Neuron (in vitro differentiated cells): ENCODE data around the gene COIL.

Experiments
- H2AFZ ChIP-seq: one replicate; pipeline ENCODE4 v1.6.1; 2013; ENCODE audit warnings: low read depth, mild to moderate bottlenecking, inconsistent platforms, low read length, moderate library complexity
- H3K27me3 ChIP-seq: one replicate; pipeline ENCODE4 v1.6.1; 2013; ENCODE audit warnings: low read length; ENCODE audit not compliant: insufficient read depth
- H3K36me3 ChIP-seq: one replicate; pipeline ENCODE4 v1.6.1; 2013; ENCODE audit warnings: low read length; ENCODE audit not compliant: insufficient read depth
- H3K4me1 ChIP-seq: one replicate; pipeline ENCODE4 v1.6.1; 2013; ENCODE audit warnings: low read length; ENCODE audit not compliant: insufficient read depth
- H3K4me3 ChIP-seq: 2 replicates; pipeline ENCODE4 v1.5.1; 2013; ENCODE audit warnings: mild to moderate bottlenecking, low read length, moderate library complexity
- H3K9me3 ChIP-seq: one replicate; pipeline ENCODE4 v1.6.1; 2013; ENCODE audit warnings: low read length

The COIL gene

DNA sequence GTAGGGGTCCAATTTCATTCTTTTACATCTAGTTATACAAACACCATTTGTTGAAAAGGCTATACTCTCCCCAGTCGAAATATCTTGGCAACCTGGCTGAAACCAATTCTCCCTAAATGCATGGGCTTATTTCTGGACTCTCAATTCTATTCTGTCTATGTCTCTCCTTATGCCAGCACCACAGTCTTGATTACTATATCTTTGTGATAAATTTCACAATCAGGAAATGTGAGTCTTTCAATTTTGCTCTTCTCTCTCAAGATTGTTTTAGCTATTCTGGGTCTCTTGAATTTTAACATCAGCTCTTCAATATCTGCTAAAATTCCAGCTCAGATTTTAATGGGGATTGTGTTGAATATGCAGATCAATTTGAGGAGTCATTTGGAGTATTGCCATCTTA lies 41.1 kb downstream of the COIL start:
- H2AFZ ChIP-seq, result no peak overlapping the region
- H3K4me1 ChIP-seq, result peaks cover 11% of the 10 kb centered on the region
- no peaks in the 10 kb centered on the region for H3K36me3 ChIP-seq
- H3K27me3 ChIP-seq, result no peaks in the 10 kb centered on the region
- no peaks in the 10 kb centered on the region for H3K9me3 ChIP-seq
- H3K4me3 ChIP-seq, result no peak overlapping the region

DNA sequence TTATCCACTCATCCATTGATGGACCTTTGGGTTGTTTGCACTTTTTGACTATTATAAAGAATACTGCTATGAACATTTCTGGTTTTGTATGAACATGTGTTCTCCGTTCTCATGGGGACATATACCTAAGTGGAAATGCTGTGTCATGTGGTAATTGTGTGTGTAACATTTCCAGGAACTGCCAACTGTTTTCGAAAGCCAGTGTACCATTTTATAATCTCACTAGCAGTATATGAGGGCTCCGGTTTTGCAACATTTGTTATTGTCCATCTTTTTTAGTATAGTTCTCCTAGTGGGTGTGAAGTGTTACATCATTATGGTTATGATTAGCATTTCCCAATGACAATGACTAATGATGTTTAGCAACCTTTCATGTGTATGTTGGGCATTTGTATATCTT lies 41.9 kb downstream of the COIL start:
- Histone ChIP-seq H3K4me3 (no peak overlapping the region), H2AFZ (no peak overlapping the region), H3K9me3 (no peaks in the 10 kb centered on the region), H3K27me3 (no peaks in the 10 kb centered on the region), H3K36me3 (no peaks in the 10 kb centered on the region), H3K4me1 (peaks cover 11% of the 10 kb centered on the region)

DNA sequence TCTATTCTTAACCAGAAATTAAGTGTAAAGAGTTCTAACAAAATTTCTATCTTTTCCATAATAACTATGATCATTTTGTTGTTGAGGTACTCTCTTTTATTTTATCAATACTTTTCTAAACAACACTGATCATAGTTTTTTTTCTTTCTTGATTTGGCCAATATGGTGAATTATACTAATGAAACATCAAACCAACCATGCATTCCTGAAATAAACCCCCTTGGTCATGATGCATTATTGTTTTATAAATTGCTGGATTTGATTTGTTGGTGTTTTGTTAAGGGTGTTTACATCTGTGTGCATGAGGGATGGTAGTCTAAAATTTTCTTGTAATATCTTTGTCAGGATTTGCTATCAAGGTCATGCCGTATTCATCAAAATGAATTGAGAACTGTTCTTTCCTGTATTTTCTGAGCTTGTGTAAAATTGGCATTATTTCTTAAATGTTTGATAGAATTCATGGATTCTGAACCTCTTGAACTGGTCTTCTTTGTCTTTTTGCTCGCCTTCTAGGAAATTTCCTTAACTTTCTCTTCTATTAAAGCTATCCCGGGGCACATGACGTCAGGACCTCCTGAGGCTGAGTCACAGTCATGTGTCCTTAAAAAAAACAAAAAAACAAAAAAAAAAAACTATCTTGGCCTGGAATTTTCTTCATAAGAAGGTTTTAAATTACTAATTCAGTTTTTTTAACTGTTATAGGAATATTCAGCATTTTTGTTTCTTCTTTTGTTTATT lies 43.1 kb downstream of the COIL start:
- Histone ChIP-seq H3K4me3 (no peak overlapping the region), H3K36me3 (no peaks in the 10 kb centered on the region), H3K9me3 (no peaks in the 10 kb centered on the region), H3K27me3 (no peaks in the 10 kb centered on the region), H3K4me1 (peaks cover 16% of the 10 kb centered on the region), H2AFZ (no peak overlapping the region)

DNA sequence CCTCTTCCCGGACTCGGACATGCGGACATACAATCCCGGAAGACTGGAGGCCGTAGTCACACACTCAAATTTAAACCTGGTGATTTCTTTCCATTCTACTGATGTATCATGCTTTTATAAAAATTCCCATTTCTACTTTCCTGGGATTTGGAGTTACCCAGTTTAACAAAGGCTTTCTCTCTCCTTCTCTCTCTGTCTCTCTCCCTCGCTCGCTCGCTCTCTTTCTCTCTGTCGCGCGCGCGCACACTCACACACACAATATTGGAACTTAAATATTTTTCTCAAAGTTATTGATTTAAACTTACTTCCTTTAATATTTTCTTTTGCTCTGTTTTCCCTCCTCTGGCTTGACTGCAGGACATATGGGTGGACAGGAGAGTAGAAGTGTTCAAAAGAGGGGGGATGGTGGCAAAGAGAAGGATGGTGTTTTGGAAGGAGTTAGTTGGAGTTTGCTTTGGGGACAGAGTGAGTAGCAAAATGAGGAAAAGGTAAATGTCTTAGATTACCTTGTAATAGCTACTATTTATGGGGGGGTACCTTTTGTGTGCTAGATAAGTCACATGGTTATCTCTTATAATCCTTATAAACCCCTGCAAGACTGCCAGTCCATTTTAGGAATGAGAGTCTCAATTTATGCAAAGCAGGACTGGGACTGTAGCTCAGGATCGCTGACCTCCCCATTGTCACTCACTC lies 46.1 kb downstream of the COIL start:
- peak overlapping the region; percentile 99 for H2AFZ ChIP-seq
- H3K4me3 ChIP-seq, result peak overlapping the region; percentile 78
- H3K9me3 ChIP-seq, result no peaks in the 10 kb centered on the region
- H3K4me1 ChIP-seq, result peaks cover 16% of the 10 kb centered on the region
- no peaks in the 10 kb centered on the region for H3K36me3 ChIP-seq
- no peaks in the 10 kb centered on the region for H3K27me3 ChIP-seq

DNA sequence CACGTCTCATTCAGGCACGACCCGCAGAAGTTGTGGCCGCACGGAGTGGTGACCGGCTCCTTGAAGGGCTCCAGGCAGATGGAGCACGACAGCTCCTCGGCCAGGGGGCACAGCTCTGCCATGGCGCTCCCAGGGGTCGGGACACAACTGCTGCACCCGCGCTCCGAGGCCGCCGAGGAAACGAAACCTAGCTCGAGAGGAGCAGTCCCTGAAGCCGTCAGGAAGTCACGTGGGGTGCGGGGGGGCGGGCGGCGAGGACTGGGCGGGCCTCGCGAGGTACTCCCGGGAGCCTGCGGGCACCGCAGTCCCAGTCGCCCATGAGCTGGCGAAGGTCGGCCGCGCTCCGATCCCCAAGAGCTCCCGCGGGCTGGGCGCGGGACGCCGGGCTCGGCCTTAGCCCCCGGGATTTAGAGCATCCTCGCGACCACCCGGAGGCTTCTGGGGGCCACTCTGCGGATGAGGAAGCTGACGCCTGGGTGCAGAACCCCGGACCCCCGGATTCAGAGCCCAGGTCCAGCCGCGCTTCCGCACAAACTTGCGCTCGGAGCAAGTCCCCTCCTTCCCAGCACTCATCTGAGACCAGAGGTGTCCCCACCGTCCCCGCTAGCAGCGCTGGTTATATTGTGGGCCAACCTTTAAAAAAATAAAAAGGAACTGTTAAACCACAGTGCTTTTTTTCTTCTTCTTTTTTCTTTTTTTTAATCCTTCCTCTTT lies 46.8 kb downstream of the COIL start, which contains the start of gene TRIM25:
Gene TRIM25 (minus strand): TSS at position 183 of the 714 bp plus-strand sequence. CDS start 61 bp downstream, at position 122.
- Histone ChIP-seq H3K4me3 (peak within 1 kb of the TSS; percentile 78), H2AFZ (peak within 1 kb of the TSS; percentile 99), H3K9me3 (no peaks in the 10 kb centered on the region), H3K27me3 (no peaks in the 10 kb centered on the region), H3K36me3 (no peaks in the 10 kb centered on the region), H3K4me1 (peaks cover 16% of the 10 kb centered on the region)

DNA sequence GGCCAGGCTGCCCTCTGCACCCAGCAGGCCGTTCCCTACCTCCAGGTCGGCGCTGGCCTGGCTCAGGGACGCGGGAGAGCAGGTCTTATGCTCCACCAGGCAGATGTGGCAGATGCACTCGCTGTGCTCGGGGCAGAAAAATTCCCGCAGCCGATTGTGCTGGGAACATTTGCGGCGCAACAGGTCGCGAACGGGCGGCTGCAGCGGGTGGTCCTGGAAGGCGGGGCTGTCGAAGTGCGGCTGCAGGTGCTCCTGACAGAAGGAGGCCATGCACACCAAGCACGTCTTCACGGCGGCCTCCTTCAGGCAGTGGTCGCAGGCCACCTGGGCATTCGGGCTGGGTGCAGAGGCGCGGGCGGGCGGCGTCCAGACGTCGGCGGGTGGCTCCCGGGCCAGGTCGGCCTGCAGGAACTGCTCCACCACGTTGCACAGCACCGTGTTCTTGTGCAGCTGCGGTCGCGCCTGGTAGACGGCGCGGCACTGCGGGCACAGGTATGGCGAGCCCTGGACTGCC lies 47.4 kb downstream of the COIL start:
- Histone ChIP-seq H3K4me1 (peaks cover 16% of the 10 kb centered on the region), H3K9me3 (no peaks in the 10 kb centered on the region), H3K36me3 (peaks cover 1% of the 10 kb centered on the region), H2AFZ (peak overlapping the region; percentile 99), H3K4me3 (peak overlapping the region; percentile 78), H3K27me3 (no peaks in the 10 kb centered on the region)

DNA sequence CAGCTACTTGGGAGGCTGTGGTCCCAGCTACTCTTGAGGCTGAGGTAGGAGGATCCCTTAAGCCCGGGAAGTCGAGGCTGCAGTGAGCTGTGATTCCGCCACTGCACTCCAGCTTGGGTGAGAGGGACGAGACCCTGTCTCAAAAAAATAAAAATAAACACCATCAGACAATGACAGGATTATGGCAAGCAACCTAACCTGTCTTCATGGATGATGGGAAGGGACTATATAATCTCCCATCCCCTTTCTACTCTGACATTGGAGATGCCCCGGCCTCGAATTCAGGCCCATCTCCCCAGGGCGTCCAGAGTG lies 47.9 kb downstream of the COIL start:
- Histone ChIP-seq H3K27me3 (no peaks in the 10 kb centered on the region), H3K4me1 (peaks cover 16% of the 10 kb centered on the region), H2AFZ (no peak overlapping the region), H3K4me3 (no peak overlapping the region), H3K36me3 (peaks cover 3% of the 10 kb centered on the region), H3K9me3 (no peaks in the 10 kb centered on the region)

DNA sequence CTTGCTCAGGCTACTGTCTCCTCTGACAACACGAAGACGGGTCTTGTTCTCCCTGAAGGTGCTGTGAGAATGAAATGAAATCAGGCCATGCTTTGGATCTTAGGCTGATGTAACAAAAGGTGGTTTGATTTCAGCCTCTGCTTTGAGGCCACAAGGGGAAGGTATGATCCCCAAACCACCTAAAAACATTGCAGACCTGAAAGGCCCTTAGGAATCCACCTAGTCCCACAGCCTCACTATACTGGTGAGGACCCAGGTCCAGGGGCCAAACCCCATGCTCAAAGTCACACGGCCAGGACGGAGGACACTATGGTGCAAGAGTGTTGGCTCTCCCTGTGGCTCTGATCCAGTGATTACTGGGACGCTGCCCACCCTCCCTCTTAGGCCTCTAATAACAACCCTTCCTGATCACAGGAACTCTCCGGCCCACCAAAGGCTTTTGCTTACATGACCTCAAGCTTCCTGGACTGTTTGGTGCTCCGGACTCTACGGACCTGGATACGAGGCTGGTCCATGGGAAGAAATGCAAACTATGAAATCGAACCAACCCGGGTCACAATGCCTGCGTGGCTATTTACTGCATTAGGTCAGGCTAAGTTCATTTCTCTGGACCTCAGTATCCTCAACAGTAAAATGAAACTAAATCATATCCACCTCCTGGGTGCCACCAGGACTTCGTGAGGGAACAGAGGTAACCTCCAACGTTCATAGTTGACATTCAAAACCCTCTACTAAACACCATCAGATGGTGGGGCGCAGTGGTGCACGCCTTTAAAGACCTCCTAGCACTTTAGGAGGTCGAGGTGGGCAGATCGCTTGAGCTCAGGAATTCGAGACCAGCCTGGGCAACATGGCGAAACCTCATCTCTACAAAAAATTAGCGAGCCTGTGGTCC lies 48.5 kb downstream of the COIL start:
- Histone ChIP-seq H3K27me3 (no peaks in the 10 kb centered on the region), H2AFZ (no peak overlapping the region), H3K9me3 (no peaks in the 10 kb centered on the region), H3K4me1 (peaks cover 16% of the 10 kb centered on the region), H3K36me3 (peaks cover 3% of the 10 kb centered on the region), H3K4me3 (no peak overlapping the region)

DNA sequence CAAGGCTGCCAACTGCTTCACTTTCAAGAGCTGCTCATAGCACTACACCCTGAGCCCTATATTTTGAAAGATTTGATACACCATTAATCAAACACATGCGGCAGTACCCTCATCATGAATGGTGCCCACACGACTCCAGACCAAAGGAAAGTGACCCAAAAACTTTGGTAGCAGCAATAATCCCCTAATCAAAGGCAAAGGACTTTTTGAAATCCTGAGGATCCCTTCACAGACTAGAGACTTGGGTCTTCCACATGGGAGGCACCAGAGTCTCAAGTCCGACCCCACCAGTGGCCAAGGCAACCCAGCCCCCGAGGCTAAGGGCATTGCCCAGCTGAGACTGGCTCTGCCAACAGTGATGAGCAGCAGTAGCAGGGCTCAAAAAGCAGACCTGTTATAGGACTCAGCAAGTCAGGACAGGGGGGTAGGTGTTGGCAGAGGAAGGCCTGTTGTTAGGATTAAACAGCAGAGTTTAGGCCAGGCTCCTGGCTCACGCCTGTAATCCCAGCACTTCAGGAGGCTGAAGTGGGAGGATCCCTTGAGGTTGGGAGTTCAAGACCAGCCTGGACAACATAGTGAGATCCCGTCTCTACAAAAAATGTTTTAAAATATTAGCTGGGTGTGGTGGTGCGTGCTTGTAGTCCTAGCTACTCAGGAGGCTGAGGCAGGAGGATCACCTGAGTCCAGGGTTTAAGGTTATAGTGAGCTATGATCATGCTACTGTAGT lies 50.2 kb downstream of the COIL start:
- Histone ChIP-seq H3K4me1 (peaks cover 14% of the 10 kb centered on the region), H2AFZ (no peak overlapping the region), H3K27me3 (no peaks in the 10 kb centered on the region), H3K9me3 (peaks cover 4% of the 10 kb centered on the region), H3K36me3 (peaks cover 3% of the 10 kb centered on the region), H3K4me3 (no peak overlapping the region)

DNA sequence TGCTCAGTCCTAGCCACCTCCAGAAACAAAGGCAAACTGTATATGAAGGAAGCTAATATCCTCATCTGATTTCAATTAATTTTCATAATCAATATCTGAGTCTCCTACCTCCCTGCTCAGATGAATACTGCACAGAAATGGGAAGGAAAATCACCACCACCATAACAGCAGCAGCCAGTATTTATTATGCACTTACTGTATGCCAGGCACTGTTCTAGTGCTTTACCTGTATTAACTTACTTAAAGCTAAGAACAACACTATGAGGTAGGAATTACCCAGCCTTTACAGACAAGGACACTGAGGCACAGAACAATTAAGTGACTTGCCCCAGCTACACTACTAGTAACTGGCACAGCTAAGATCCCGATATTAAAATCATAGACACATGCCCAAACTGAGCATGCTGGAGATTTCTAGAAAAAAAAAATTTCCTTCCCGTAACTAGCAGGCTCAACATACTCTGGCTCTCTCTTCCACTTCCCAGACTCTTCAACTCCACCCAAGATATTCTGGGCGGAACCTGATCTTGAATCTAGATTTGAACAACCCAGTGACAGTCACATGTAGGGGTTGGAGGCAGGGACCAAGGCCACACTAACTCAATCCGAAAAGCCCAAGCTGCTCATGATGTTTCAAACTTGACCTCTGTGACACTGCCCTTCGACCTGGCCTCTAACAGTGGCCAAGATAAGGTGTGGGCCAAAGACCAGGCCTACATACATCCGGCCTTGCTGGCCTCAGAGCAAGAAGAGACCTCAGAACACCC lies 50.9 kb downstream of the COIL start:
- H3K27me3 ChIP-seq, result no peaks in the 10 kb centered on the region
- peaks cover 3% of the 10 kb centered on the region for H3K36me3 ChIP-seq
- no peak overlapping the region for H3K4me3 ChIP-seq
- peaks cover 7% of the 10 kb centered on the region for H3K4me1 ChIP-seq
- H3K9me3 ChIP-seq, result peaks cover 4% of the 10 kb centered on the region
- no peak overlapping the region for H2AFZ ChIP-seq

DNA sequence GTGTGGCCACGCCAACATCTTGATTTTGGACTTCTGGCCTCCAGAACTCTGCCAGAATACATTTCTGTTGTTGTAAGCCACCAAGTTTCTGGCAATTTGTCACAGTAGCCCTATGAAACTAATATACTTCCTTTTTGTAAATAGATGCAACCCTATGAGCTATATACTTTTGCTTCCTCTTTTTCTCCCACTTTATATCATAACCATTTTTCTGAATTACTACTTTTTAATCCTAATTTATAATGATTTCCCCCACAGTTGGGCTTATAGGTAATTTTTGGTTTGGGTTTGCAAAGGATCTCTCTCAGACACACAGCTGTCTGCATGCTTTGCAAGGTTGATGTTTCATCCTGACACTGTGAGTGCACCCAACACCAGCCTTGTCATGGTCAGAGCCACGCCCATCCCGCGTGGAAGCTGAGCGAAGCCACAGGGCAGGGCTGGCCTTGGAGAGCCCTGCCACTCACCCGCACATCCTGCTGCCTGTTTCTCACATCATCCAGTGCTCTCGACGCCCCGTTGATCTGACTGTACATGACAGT lies 52.8 kb downstream of the COIL start:
- Histone ChIP-seq H3K36me3 (peaks cover 10% of the 10 kb centered on the region), H2AFZ (no peak overlapping the region), H3K9me3 (peaks cover 12% of the 10 kb centered on the region), H3K4me3 (no peak overlapping the region), H3K4me1 (no peaks in the 10 kb centered on the region), H3K27me3 (no peaks in the 10 kb centered on the region)
